Activated CD4-positive, alpha-beta memory T cell treated with anti-CD3 and anti-CD28 coated beads, Interleukin-2, amount 10 ng/mL, durations not matched to agents 7 days and 5 days (primary cell): Measurements from ENCODE around the gene TWNK. TPM values are rescaled to one million over a fixed set of nuclear protein-coding genes. Genes with fewer than 3 reads are reported as not detected.

ENCODE experiments used
- CTCF ChIA-PET: fragments of 350-600 bp; sonication (Branson Sonifier 250); formaldehyde crosslinking; loops from one replicate; lab custom pipeline; 2021; ENCODE audit warnings: antibody characterized with exemption, inconsistent platforms; lab: Charles Lee
- POLR2A ChIA-PET: fragments of 350-600 bp; sonication (Branson Sonifier 250); formaldehyde crosslinking; loops from one replicate; lab custom pipeline; 2021; ENCODE audit warnings: antibody characterized with exemption; lab: Charles Lee
- DNase-seq: peaks from one replicate; pipeline ENCODE4 v3.0.0-alpha.2; 2020
- H3K27ac Mint-ChIP-seq: one replicate; pipeline ENCODE4 v1.8.0; 2021; ENCODE audit warnings: mild to moderate bottlenecking, mixed read lengths
- H3K27me3 Mint-ChIP-seq: one replicate; pipeline ENCODE4 v1.8.0; 2021; ENCODE audit warnings: mixed read lengths
- H3K36me3 Mint-ChIP-seq: one replicate; pipeline ENCODE4 v1.8.0; 2021; ENCODE audit warnings: low read depth, mixed read lengths
- H3K4me1 Mint-ChIP-seq: one replicate; pipeline ENCODE4 v1.8.0; 2021; ENCODE audit warnings: mixed read lengths
- H3K4me3 Mint-ChIP-seq: one replicate; pipeline ENCODE4 v1.8.0; 2021; ENCODE audit warnings: mild to moderate bottlenecking, mixed read lengths
- H3K9me3 Mint-ChIP-seq: one replicate; pipeline ENCODE4 v1.8.0; 2021; ENCODE audit warnings: mixed read lengths
- total RNA-seq, 2 experiments: library from RNA; stranded (reverse); gene quantifications; one replicate each; pipeline ENCODE4 v1.2.3, GENCODE V29; 2021

Gene TWNK
- total RNA-seq, 2 experiments from 2014 or later: 6.4 to 7.1 TPM

- CTCF ChIA-PET: no interaction called here
- no peaks in the 10 kb centered on the region for H3K9me3 Mint-ChIP-seq
- no peaks in the 10 kb centered on the region for H3K36me3 Mint-ChIP-seq
- H3K4me1 Mint-ChIP-seq: peaks cover 12% of the 10 kb centered on the region
- no peak overlapping the region for H3K27ac Mint-ChIP-seq
- POLR2A ChIA-PET: no interaction called here
- H3K4me3 Mint-ChIP-seq: no peak overlapping the region
- DNase-seq: no peak
- H3K27me3 Mint-ChIP-seq: peaks cover 5% of the 10 kb centered on the region
Measured at GRCh38 chr10:101008823-101009423, 21.6 kb downstream of the TWNK start.

GRCh38 chr10:101010329-101010728 lies 23.0 kb downstream of the TWNK start:
- ChIA-PET CTCF (no interaction called here), POLR2A (no interaction called here)
- Mint-ChIP-seq H3K27ac (no peak overlapping the region), H3K4me3 (no peak overlapping the region), H3K36me3 (no peaks in the 10 kb centered on the region), H3K9me3 (no peaks in the 10 kb centered on the region), H3K27me3 (peaks cover 12% of the 10 kb centered on the region), H3K4me1 (peaks cover 19% of the 10 kb centered on the region)
- no peak for DNase-seq

DNA sequence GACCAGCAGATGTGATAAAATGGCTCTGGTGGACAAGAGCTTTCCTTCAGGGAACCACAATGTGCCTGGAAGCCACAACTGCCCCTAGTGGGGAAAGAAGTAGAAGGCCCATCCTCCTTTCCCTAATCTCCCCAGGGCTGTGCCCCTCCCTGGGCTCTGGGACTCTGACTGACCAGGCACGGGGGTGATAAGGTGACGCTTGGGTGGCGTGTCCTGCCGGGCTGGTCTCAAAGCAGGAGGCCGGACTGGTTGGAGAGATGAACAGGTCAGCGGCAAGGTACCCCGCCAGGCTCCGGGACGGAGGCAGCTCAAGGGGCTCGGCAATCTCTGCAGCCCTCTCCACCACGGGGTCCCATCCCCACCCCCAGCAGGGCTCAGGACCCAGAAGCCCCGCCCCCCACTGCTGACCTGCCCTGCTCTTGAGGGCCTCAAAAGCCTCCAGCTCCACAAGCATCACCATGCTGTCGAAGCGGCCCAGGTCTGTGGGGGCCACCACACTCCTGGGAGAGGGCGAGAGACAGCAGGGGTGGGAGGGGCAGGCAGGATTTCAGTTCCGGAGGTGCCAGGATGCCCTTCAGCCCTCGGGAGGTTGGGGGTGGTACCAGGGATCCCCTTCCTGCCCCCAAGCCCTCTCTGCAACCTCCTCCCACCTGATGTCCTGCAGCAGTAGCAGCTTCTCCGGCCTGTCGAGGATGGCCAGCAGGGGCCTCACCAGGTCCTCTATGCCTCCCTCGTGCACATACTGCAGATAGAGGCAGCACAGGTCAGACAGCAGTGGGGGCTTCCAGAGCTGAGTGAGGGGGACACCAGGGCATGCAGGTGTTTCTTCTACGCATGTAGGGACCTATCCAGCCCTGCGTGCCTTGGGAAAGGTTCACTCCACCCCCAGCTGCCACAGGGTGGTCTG lies 24.4 kb downstream of the TWNK start:
- no peaks in the 10 kb centered on the region for H3K36me3 Mint-ChIP-seq
- H3K27ac Mint-ChIP-seq: no peak overlapping the region
- CTCF ChIA-PET: interaction anchor here (0.6 to 1.9 kb wide), 4 partner anchors 14 to 85 kb away, joined by 3 to 10 read pairs (median 4); partner anchors contain the start of genes PDZD7 and SFXN3
- H3K9me3 Mint-ChIP-seq: no peaks in the 10 kb centered on the region
- H3K4me3 Mint-ChIP-seq: no peak overlapping the region
- H3K4me1 Mint-ChIP-seq: peaks cover 20% of the 10 kb centered on the region
- POLR2A ChIA-PET: interaction anchor here (1.1 to 1.8 kb wide), 3 partner anchors 10 to 20 kb away, joined by 3 to 4 read pairs (median 4); partner anchors contain the start of genes LZTS2, PDZD7 and SFXN3
- peaks cover 22% of the 10 kb centered on the region for H3K27me3 Mint-ChIP-seq
- no peak for DNase-seq

- no peak overlapping the region for H3K27ac Mint-ChIP-seq
- H3K4me3 Mint-ChIP-seq: no peak overlapping the region
- H3K27me3 Mint-ChIP-seq: peaks cover 29% of the 10 kb centered on the region
- DNase-seq: peak; percentile 79
- CTCF ChIA-PET: interaction anchor here (0.9 to 1.9 kb wide), 2 partner anchors 15 to 57 kb away, joined by 3 to 10 read pairs; no protein-coding TSS in a partner anchor
- POLR2A ChIA-PET: interaction anchor here (1.1 to 1.8 kb wide), 3 partner anchors 11 to 19 kb away, joined by 3 to 4 read pairs (median 4); partner anchors contain the start of genes LZTS2, PDZD7 and SFXN3
- peaks cover 20% of the 10 kb centered on the region for H3K4me1 Mint-ChIP-seq
- H3K36me3 Mint-ChIP-seq: no peaks in the 10 kb centered on the region
- H3K9me3 Mint-ChIP-seq: no peaks in the 10 kb centered on the region
Measured at GRCh38 chr10:101012525-101013364, 25.4 kb downstream of the TWNK start.

DNA sequence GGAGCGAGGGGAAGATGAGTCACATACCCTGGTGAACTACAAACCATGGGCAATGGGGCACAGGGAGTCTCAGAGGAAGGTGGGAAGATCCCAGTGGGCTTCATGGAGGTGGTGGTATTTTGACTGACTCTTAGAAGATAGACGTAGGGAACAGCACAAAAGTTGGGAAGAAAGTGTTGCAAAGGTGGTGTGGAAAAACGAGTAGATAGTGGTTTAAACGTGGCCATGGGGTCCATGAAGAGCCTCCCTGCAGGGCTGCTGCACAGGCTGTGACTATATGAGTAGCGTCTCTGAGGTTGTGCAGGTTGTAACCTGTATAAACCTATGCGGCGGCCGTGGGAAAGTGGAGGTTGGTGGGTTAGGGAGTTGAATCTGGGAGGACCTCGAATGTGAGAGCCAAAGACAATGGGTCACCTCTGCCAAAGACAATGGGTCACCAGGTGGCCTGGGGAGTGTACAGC lies 26.1 kb downstream of the TWNK start:
- Mint-ChIP-seq H3K4me3 (no peak overlapping the region), H3K9me3 (no peaks in the 10 kb centered on the region), H3K27me3 (peaks cover 31% of the 10 kb centered on the region), H3K36me3 (no peaks in the 10 kb centered on the region), H3K4me1 (peaks cover 21% of the 10 kb centered on the region), H3K27ac (no peak overlapping the region)
- ChIA-PET POLR2A (interaction anchor here (2.2 to 4.8 kb wide), 2 partner anchors 16 to 17 kb away, joined by 17 to 25 read pairs; partner anchors contain the start of genes PDZD7 and SFXN3), CTCF (interaction anchor here (1.5 to 6.9 kb wide), 7 partner anchors 13 to 129 kb away, joined by 4 to 186 read pairs (median 8); partner anchors contain the start of genes LZTS2, PDZD7 and SFXN3)
- no peak for DNase-seq

GRCh38 chr10:101014230-101014884 lies 27.0 kb downstream of the TWNK start:
- H3K27ac Mint-ChIP-seq: no peak overlapping the region
- peaks cover 34% of the 10 kb centered on the region for H3K27me3 Mint-ChIP-seq
- POLR2A ChIA-PET: interaction anchor here (2.2 to 4.8 kb wide), 2 partner anchors 16 to 17 kb away, joined by 17 to 25 read pairs; partner anchors contain the start of genes PDZD7 and SFXN3
- H3K4me1 Mint-ChIP-seq: peaks cover 23% of the 10 kb centered on the region
- no peak overlapping the region for H3K4me3 Mint-ChIP-seq
- CTCF ChIA-PET: interaction anchor here (0.6 to 6.9 kb wide), 28 partner anchors 14 to 454 kb away, joined by 3 to 186 read pairs (median 4); partner anchors contain the start of genes LZTS2, MRPL43, PDZD7 and SEMA4G
- no peaks in the 10 kb centered on the region for H3K36me3 Mint-ChIP-seq
- H3K9me3 Mint-ChIP-seq: no peaks in the 10 kb centered on the region
- DNase-seq: peak; percentile 80

- Mint-ChIP-seq H3K27ac (no peak overlapping the region), H3K4me3 (no peak overlapping the region), H3K36me3 (no peaks in the 10 kb centered on the region), H3K9me3 (no peaks in the 10 kb centered on the region), H3K4me1 (peaks cover 24% of the 10 kb centered on the region), H3K27me3 (peaks cover 36% of the 10 kb centered on the region)
- POLR2A ChIA-PET: interaction anchor here (1.4 to 4.8 kb wide), 3 partner anchors 15 to 45 kb away, joined by 3 to 25 read pairs (median 17); partner anchors contain the start of genes PDZD7 and SFXN3
- CTCF ChIA-PET: interaction anchor here (0.6 to 6.9 kb wide), 27 partner anchors 13 to 166 kb away, joined by 3 to 186 read pairs (median 4); partner anchors contain the start of genes LZTS2, MRPL43, PDZD7 and SEMA4G
- no peak for DNase-seq
Measured at GRCh38 chr10:101014966-101015581, 27.7 kb downstream of the TWNK start.

GRCh38 chr10:101015582-101015973 lies 28.2 kb downstream of the TWNK start:
- Mint-ChIP-seq H3K4me1 (peaks cover 24% of the 10 kb centered on the region), H3K9me3 (no peaks in the 10 kb centered on the region), H3K27ac (no peak overlapping the region), H3K27me3 (peaks cover 38% of the 10 kb centered on the region), H3K36me3 (no peaks in the 10 kb centered on the region), H3K4me3 (no peak overlapping the region)
- ChIA-PET POLR2A (interaction anchor here (0.6 to 4.8 kb wide), 5 partner anchors 15 to 46 kb away, joined by 3 to 25 read pairs (median 4); partner anchors contain the start of genes KAZALD1, PDZD7 and SFXN3), CTCF (interaction anchor here (0.6 to 6.9 kb wide), 9 partner anchors 13 to 582 kb away, joined by 3 to 186 read pairs (median 8); partner anchors contain the start of genes LZTS2, MRPL43, PDZD7 and SFXN3)
- no peak for DNase-seq

DNA sequence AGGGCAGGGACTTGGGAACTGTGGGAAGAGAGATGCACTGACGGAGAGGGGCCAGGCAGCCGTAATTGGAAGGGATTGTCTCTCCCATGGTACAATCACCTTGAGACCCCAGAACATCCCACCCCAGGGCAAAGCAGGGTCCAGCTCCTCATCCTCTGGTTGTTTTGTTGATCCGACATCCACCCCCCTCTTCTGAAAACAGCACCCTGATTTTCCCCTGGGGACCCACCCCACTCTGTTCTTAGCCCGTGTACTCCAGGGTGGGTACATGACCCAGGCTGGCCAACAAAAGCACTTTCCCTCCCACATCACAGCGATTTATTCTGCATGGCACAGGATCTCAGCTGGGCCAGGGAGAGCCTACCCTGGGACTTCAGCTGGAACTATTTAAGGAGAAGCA lies 29.5 kb downstream of the TWNK start:
- ChIA-PET CTCF (interaction anchor here (1.0 to 6.9 kb wide), 7 partner anchors 12 to 125 kb away, joined by 3 to 186 read pairs (median 23); partner anchors contain the start of genes LZTS2, PDZD7, SFXN3 and SLF2), POLR2A (interaction anchor here (0.6 to 4.8 kb wide), 4 partner anchors 14 to 46 kb away, joined by 3 to 25 read pairs (median 3); partner anchors contain the start of genes KAZALD1, PDZD7 and SFXN3)
- no peak overlapping the region for H3K4me3 Mint-ChIP-seq
- no peak overlapping the region for H3K27ac Mint-ChIP-seq
- no peaks in the 10 kb centered on the region for H3K9me3 Mint-ChIP-seq
- H3K4me1 Mint-ChIP-seq: peaks cover 24% of the 10 kb centered on the region
- DNase-seq: no peak
- H3K27me3 Mint-ChIP-seq: peaks cover 42% of the 10 kb centered on the region
- no peaks in the 10 kb centered on the region for H3K36me3 Mint-ChIP-seq

DNA sequence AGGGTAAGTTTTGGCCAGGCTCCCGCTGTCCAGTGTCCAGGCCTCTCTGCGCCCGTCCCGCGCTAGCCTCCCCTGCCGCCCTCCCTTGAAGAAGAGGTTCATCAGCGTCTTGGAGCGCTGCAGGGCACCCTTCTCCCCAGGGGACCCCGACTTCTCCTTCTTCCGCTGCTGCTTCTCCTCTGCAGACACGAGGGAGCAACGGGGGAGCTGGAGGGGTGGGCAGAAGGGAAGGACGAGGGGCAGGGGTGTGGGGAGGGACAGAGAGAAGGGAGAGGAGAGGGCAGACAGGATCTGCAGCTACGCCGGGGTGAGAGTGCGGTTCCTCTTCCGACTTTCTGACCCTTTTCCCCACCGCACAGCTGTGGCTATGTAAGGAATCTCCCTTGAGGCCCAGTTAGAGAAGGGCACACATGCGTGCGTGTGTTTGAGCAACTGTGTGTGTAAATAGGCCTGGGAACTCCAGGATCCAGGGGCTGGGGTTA lies 30.8 kb downstream of the TWNK start:
- CTCF ChIA-PET: interaction anchor here (0.6 to 6.9 kb wide), 12 partner anchors 10 to 1114 kb away, joined by 3 to 186 read pairs (median 12); partner anchors contain the start of genes LZTS2, PDZD7 and SFXN3
- Mint-ChIP-seq H3K4me3 (no peak overlapping the region), H3K27ac (no peak overlapping the region), H3K27me3 (peaks cover 40% of the 10 kb centered on the region), H3K9me3 (no peaks in the 10 kb centered on the region), H3K36me3 (no peaks in the 10 kb centered on the region), H3K4me1 (peaks cover 17% of the 10 kb centered on the region)
- POLR2A ChIA-PET: interaction anchor here (4.8 kb wide), 1 partner anchor 12 kb away, joined by 25 read pairs; the partner anchor contains the start of genes PDZD7 and SFXN3
- no peak for DNase-seq
